NCI-H1694 (cell line): ENCODE data around the gene TRIM73.
"Not testable (repeated sequence)": the region's sequence is repeated elsewhere in the genome, so short reads cannot be mapped to it uniquely, and the experiment has no call there.

ENCODE experiments used
- DNase-seq: peaks from one replicate; lab custom pipeline; 2025; lab: John Stamatoyannopoulos, UW

The TRIM73 gene

DNA sequence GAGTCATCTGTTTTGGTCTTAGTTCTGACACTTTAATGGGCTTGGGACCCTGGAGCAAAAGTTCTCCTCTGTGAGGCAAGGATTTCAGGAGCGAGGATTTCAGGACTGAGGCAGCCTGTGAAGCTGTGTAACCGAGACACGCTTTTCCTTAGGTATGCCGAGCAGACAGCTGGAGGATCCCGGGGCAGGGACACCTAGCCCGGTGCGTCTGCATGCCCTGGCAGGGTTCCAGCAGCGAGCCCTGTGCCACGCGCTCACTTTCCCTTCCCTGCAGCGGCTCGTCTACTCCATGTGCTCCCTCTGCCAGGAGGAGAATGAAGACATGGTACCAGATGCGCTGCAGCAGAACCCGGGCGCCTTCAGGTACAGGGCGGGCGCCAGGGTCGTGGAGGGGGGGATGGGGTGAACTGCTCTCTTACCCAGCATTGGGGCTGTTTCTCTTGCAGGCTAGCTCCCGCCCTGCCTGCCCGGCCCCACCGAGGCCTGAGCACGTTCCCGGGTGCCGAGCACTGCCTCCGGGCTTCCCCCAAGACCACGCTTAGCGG lies 20.5 kb downstream of the TRIM73 start:
- not testable (repeated sequence) for DNase-seq

DNA sequence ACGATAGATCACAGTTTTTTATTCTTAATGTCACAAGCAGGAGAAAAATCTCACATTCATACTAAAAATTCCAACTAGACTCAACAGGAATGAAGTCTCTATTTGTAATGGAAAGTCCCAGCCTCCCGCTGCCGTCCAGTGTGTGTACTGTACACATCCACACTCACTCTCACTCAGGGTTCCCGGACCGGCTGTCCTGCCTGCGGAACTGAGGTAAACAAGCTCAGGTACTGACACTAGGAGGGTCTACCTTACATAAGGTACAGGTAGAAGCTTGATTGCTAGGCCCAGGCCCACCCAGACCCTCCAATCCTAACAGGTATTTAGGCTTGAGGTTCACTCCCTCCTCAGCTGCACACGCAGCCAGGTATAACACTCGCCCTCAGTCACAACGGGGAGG lies 21.4 kb downstream of the TRIM73 start:
- DNase-seq = not testable (repeated sequence)

DNA sequence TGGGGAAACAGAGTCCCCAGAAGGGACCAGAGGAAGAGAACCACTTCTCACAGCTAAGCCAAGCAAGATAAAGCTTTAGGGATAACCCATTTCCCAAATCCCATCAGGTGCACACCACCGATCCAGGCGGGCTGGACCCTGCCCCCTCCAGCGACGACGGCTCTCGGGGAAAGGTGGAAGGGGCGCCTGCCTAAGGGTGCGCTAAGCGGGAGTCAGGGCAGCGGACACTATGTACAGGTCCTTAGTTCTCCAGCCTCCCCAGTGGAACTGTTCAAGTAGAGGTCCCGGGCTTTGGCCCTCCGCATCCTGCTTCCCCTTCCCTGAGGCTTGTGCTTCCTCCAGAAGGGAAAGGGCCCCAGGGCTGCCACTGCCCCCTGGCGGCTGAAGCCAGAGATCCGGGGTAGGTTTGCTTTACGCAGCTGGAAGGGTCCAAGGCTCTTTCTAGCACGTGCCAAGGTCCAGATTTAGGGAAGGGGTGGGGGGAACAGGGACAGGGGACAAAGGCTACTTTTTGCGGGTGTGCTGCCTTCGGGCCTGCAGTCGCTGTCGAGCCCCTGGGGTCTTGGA lies 22.9 kb downstream of the TRIM73 start:
- DNase-seq = not testable (repeated sequence)

DNA sequence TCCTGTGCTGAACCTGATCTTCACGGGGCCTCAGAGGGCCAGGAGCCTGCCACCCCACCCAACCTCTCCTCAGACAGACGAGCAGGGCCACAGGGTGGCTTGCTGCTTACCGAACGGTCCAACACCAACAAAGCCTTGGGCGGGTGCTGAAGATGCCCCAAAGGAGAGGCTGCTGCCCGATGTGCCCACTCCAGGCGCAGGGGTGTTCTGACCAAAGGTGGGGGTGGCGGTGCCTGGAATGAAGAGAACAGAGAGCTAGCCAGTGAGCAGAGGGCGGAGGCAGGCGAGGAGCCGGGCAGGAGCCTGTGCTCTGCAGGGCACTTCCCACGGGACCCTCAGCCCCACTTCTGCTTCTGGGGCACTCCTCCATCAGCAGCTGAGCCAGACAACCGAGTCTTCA lies 23.8 kb downstream of the TRIM73 start:
- not testable (repeated sequence) for DNase-seq

DNA sequence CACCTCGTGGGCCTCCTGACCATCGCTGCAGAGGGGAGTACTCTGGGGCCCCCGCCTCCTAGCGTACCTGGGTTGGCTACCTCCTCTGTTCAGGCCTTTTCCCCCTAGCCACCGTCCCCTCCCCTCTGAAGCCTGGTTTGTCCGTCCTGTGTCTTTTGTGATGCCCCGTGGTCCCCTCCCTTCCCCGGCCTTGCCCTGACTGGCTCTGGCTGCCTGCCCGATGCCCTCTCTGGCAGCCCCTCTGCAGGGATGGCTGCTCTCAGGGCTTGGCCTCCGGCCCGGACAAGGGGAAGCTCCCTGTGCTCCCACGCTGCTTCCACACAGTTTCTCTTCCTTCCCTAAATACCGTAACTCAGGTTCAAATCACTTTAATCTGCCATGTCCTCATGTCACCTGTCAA lies 24.3 kb downstream of the TRIM73 start:
- not testable (repeated sequence) for DNase-seq

DNA sequence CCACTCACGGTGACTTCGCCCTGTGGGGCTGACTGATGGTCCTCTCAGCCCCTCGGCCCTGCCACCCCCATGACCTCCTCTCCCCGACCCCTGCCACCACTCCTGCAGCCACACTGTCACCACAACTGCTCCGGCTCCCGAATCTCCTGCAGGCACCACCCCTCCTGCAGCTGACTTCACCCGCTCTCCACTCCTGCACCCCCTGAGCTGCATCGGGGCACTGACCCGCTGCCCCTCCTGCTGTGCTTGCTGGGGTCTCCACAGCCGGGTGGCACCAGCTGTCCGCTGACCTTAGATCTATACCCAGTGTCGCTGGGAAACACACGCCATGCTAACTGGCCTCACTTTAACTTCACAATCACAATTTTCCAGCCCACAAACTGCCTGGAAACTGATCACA lies 24.7 kb downstream of the TRIM73 start:
- DNase-seq = not testable (repeated sequence)

DNA sequence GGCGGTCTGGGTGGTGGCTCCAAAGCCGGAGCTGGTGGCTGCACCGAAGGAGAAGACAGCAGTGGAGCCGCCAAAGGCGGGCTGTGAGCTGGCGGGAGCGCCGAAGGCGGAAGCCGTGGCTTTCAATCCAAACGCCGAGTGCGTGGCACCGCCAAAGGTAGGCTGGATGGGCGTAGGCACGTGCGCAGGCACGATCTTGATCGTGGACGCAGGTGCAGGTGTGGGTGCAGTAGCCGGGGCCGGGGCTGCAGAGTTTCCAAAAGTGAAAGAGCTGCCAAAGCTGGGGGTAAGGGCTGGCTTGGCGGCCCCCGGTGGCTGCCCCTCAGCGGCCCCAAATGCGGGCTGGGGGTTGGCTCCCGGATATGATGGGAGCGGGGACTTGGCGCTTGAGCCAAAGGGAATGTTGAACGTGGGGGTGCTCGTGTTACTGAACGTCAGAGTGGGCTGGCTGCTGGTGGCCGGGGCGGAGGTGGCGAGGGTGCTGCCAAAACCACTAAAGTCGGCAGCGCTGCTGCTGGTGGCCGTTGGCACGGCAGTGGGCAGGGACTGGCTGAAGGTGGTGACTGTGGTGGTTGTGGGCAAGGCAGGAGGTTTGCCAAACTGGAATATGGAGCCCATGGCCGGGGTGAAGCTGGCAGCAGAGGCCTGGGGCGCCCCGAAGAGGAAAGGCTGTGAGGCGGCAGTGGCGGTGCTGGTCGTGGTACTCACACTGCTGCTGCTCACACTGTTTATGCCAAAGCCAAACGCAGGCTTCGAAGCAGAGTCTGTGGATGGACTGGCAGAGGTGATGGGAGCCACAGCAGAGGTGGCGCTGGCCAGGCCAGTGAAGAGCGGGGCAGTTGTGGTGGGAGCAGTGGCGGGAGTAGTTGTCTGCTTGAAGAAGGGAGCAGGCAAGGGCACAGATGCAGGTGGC lies 26.6 kb downstream of the TRIM73 start:
- not testable (repeated sequence) for DNase-seq

DNA sequence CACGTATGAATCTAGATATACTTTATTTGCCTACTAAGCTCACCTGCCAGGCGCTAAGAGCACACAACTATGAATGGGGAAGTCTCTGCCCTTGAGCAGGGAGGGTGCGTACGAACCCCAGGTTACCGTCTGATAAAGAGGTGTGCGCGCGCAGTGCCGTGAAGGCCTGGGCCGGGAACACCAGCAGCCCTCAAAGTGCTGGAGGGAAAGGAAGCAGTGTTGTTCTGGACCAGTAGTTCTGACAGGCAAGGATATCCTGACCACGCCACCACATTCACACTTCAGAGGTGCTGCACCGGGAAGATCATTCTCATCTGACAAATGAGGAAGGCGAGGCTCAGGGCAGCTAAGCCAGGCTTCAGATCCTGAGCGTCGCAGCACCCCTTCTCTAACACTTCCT lies 28.1 kb downstream of the TRIM73 start:
- DNase-seq = not testable (repeated sequence)

DNA sequence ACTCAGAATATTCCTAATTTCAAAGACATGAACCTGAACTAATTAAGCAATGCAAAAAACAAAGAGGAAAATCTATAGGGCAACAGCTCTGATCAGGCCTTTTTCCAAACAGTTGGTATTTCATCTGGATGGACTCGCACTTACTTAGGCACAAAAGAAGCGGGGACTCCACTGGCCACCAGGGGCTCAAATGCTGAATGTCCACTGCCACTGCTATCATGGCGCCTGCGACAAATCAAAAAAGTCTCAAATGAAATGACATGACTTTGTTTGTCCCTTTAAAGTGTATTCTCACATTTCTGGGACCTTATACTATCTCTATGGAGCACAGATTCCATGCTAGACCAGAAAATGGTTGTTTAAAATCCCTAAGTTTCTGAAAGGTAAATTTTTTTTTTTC lies 43.6 kb downstream of the TRIM73 start:
- DNase-seq = not testable (repeated sequence)

DNA sequence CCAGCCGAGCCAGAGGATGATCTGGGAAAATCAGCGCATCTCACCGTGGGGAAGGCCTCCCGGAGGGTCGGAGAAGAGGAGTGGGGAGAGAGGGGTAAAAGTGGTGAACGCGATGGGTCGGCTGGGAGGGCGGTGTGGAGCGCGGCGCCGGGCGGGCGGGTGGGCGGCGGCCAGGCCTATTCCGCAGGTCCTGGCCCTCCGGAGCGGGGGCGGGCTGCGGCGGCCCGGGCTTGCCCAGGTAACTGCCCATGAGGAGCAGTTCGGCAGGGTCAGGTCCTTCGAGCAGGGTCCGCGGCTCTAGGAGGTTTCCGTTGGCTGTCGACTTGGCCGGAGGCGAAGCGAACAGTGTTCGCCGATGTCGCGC lies 46.7 kb downstream of the TRIM73 start:
- not testable (repeated sequence) for DNase-seq

DNA sequence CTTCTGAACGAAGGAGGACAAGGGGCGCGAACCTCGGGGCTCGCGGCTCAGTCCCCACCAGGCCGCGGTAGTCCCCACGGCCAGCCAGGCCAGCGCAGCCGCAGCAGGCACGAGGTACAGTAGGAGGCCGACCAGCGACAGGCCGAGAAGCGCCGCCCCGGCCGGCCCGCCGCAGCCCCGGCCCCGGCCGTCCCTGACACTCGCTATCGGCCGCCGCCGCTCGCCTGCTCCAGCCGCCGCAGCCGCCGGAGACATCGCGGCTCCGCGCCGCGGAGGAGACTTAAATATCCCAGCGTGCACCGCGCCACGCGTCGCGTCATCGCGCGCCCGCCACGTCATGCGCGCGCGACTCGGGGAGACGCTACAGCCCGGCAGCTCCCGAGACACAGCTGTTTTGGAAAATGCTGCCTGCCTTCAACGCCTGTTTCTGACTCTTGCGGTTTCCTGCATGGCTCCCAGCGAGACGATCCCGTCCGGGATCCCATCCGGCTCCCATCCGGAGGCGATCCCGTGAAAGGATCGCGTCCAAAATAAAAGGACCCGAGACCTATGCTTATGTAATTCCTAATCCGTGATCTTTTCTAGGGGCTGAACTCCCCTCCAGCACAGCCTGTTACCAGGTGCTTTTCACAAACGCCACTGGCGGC lies 47.2 kb downstream of the TRIM73 start:
- DNase-seq = not testable (repeated sequence)

DNA sequence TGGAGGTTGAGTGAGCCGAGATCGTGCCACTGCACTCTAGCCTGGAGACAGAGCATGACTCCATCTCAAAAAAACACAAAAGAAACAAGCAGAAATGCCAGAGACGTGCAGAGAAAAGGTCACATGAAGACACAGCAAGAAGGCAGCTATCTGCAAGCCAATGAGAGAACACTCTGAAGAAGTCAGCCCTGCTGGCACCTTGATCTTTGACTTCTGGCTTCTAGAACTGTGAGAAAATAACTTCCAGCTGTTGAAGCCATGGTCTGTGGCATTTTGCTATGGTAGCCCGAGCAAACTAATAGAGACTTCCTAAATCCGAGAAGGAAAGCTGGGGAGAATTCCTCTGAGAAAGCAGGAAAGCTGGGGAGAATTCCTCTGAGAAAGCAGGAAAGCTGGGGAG lies 54.5 kb downstream of the TRIM73 start:
- not testable (repeated sequence) for DNase-seq

DNA sequence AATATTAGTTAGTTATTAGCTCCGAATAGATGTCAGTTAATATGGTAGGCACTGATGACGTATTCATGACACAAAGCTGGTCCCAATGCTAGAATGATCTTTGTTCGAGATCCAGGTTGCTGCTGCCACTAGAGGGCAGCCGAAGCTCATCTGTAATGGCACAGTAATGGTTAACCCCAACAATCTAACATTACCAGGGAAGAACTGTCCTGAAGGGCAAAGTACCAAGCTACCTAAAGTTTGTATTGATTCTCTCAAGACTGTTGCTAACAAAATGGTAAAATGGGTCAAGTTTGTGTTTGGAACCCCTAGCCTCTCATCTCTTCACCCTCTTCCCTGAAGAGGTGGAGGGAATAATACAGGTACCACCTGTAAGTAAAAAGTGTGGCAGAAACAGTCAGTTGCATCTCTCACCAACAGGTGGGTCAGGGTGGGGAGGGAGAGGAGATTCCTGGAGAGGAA lies 57.1 kb downstream of the TRIM73 start:
- DNase-seq = not testable (repeated sequence)
